MG63 (cell line): ENCODE results near the gene HTD2. TPM values are rescaled to one million over a fixed set of nuclear protein-coding genes. Genes with fewer than 3 reads are reported as not detected.
"Not testable (repeated sequence)": the region's sequence is repeated elsewhere in the genome, so short reads cannot be mapped to it uniquely, and the experiment has no call there.

Experiments
- DNase-seq: peaks from one replicate; pipeline ENCODE4 v3.0.0-alpha.2; 2020
- H3K27me3 ChIP-seq: fragments of 250-450 bp; sonication (Bioruptor Pico); 2 replicates; pipeline ENCODE4 v1.5.1; 2020; ENCODE audit warnings: mild to moderate bottlenecking, moderate library complexity
- H3K36me3 ChIP-seq: fragments of 250-450 bp; sonication (Bioruptor Pico); 2 replicates; pipeline ENCODE4 v1.5.1; 2020; ENCODE audit warnings: mild to moderate bottlenecking, moderate library complexity
- H3K4me3 ChIP-seq: fragments of 250-450 bp; sonication (Bioruptor Pico); 2 replicates; pipeline ENCODE4 v1.5.1; 2020; ENCODE audit warnings: mild to moderate bottlenecking, moderate library complexity
- H3K9me3 ChIP-seq: fragments of 250-450 bp; sonication (Bioruptor Pico); 2 replicates; pipeline ENCODE4 v1.5.1; 2020; ENCODE audit warnings: mild to moderate bottlenecking, moderate library complexity
- total RNA-seq: library from RNA; depleted of rRNA; stranded (reverse); fragments of >200 nt; shearing (Covaris generic); gene quantifications from 2 replicates; pipeline ENCODE4 v1.2.3, GENCODE V29; 2014; ENCODE audit warnings: low replicate concordance

Gene HTD2
- total RNA-seq, 1 experiment from 2014 or later, result 3.6 TPM

GRCh38 chr3:58339146-58339545, 32.8 kb downstream of the HTD2 start:
- not testable (repeated sequence) for H3K4me3 ChIP-seq, H3K27me3 ChIP-seq, H3K9me3 ChIP-seq, DNase-seq, H3K36me3 ChIP-seq

DNA sequence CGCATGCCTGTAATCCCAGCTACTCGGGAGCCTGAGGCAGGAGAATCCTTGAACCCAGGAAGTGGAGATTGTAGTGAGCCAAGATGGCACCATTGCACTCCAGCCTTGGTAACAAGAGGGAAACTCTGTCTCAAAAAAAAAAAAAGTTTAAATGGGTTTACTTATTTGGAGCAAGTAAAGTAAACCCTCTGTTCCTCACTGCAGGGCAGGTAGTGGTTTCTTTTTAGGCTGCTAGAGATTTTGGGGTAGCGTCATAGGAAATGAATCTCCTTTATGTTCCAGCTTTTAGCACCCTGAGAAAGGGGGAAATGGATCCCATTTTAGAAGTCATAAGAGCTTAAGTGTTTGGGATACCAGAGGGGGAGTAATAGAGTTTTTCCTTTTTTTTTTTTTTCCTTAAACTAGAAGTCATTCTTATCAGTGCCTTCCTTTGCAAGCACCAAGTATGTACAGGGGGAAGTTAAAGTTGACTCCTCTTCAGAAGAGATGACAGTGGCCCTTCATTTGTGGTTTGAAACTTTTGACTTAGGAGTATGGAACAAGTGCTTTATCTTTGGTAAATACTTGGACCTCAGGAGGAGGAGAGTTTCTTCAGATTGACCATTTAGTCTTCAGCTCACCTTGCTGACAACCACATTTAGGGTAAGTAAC, 34.4 kb downstream of the HTD2 start:
- Histone ChIP-seq H3K9me3 (no peaks in the 10 kb centered on the region), H3K4me3 (no peak overlapping the region), H3K36me3 (no peaks in the 10 kb centered on the region; the same call in 1 of the 2 replicates), H3K27me3 (no peaks in the 10 kb centered on the region)
- no peak for DNase-seq

DNA sequence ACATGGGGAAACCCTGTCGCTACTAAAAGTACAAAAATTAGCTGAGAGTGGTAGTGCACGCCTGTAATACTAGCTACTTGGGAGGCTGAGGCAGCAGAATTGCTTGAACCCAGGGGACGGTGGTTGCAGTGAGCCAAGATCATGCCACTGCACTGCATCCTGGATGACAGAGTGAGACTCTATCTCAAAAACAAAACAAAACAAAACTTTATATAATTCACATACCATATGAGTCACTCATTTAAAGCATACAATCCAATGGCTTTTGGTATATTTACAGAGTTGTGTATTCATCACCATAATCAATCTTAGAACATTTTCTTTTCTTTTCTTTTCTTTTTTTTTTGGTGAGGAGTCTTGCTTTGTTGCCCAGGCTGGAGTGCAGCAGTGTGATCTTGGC, 35.1 kb downstream of the HTD2 start:
- H3K9me3 ChIP-seq, result no peaks in the 10 kb centered on the region
- no peaks in the 10 kb centered on the region for H3K27me3 ChIP-seq
- H3K4me3 ChIP-seq, result no peak overlapping the region
- peak; percentile 13 for DNase-seq
- H3K36me3 ChIP-seq, result no peaks in the 10 kb centered on the region; the same call in 1 of the 2 replicates

DNA sequence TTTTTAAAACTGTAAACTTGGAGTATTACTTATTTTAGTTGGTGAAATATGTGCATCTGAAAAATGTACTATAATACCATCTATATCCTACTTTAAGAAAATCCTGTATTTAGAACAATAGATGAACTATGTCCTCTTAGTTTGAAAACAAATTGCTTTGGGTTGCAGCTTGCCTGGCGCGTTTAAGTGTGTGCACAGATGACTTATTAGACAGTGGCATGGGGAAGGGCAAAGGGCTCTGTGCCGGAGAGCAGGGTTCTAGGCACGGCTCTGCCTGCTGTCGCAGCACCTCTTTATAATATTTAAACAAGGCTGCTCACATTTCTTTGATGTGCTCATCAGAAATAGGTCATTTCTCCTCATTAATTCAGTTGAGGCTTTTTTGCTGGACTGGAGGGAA, 36.4 kb downstream of the HTD2 start:
- no peaks in the 10 kb centered on the region for H3K36me3 ChIP-seq
- no peak for DNase-seq

DNA sequence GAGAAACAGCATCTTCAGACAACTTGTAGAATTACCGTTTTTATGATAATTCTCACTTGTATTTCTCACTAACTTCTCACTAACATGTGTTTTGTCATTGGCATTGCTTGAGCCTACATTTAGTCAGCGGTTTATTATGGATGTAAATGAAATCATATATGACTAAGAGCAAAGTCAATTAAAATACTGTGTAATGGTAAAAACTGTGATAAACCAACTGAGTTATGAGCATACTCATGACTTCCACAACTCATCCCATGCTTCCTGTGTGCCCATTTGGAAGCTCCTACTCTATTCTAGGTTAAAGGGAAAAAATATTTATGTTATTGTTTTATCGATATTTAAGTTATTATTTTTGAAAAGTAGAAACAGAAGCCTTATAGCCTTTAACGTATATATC, 39.1 kb downstream of the HTD2 start:
- no peaks in the 10 kb centered on the region for H3K9me3 ChIP-seq
- no peaks in the 10 kb centered on the region for H3K36me3 ChIP-seq
- H3K27me3 ChIP-seq, result no peaks in the 10 kb centered on the region
- H3K4me3 ChIP-seq, result no peak overlapping the region
- no peak for DNase-seq

More for the DNA sequence above, 36.4 kb downstream of the HTD2 start:
- Histone ChIP-seq H3K9me3 (no peaks in the 10 kb centered on the region), H3K4me3 (no peak overlapping the region), H3K27me3 (no peaks in the 10 kb centered on the region)

GRCh38 chr3:58346368-58346767, 40.0 kb downstream of the HTD2 start:
- Histone ChIP-seq H3K27me3 (no peaks in the 10 kb centered on the region), H3K36me3 (no peaks in the 10 kb centered on the region)
- no peak for DNase-seq

GRCh38 chr3:58347984-58348383, 41.7 kb downstream of the HTD2 start:
- no peaks in the 10 kb centered on the region for H3K27me3 ChIP-seq
- H3K36me3 ChIP-seq, result no peaks in the 10 kb centered on the region
- no peaks in the 10 kb centered on the region for H3K9me3 ChIP-seq
- no peak overlapping the region for H3K4me3 ChIP-seq
- DNase-seq, result no peak

More at GRCh38 chr3:58346368-58346767, 40.0 kb downstream of the HTD2 start:
- Histone ChIP-seq H3K9me3 (no peaks in the 10 kb centered on the region), H3K4me3 (no peak overlapping the region)

DNA sequence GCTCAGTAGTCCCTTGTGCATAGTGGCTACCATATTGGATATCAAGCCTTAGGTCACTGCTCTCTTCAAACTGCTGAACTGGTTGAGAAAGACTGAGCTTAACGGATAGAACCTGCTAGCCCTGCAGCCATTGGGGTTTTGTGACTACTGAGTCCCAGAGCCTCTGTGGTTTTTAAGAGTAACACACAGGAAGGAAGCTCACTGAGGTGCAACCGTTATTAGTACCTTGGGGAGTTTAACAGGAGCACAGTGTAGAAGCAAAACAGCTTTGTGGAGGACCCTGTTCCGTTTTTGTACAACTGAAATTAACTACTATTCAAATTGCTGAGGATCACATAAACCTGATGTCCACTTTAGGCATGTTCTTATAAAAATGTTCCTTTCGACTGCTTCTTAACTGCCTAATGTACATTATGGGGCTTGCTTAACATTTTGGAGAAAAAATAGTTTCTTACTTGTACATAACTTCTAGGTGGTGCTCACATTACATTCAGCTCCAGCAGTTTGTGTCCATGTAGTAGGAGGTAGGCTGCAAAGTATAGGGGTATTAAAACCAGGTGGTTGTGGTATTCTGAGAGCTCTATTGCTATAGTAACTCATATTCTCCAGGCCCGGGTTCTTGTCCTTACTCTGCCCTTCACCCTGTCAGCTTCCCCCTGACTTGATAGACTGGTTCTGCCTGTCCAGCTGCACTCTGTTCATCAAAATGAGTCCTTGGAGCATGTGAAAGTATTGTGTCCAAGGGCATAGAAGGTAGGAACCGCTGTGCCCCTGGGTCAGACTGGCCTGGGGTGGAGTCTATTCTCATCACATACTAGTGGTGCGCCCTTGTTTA, 43.7 kb downstream of the HTD2 start:
- H3K9me3 ChIP-seq, result no peaks in the 10 kb centered on the region
- DNase-seq, result no peak
- no peak overlapping the region for H3K4me3 ChIP-seq
- no peaks in the 10 kb centered on the region for H3K36me3 ChIP-seq
- no peaks in the 10 kb centered on the region for H3K27me3 ChIP-seq

- Histone ChIP-seq H3K9me3 (no peaks in the 10 kb centered on the region), H3K36me3 (no peaks in the 10 kb centered on the region)
- DNase-seq, result no peak
Observed at GRCh38 chr3:58350627-58351013, 44.3 kb downstream of the HTD2 start.

DNA sequence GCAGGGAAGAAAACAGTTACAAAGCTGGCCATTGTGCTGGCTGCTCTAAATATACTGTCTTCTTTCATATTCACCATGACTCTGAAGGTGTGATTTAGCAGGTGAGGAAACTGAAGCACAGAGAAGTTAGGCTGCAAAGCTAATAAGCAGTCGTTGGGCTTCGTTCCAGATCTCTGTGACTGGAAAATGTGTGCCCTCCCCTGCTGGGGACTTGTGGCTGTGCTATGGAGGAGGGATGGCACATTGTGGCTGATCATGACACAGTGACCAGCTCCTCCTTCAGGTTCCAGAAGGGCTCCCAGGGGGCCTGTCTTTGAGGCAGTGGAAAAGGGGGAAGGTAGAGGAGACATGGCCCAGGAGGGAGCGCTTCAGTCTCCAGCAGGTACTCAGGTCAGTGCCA, 45.6 kb downstream of the HTD2 start:
- H3K4me3 ChIP-seq, result no peak overlapping the region
- H3K36me3 ChIP-seq, result no peaks in the 10 kb centered on the region
- DNase-seq, result no peak
- no peaks in the 10 kb centered on the region for H3K9me3 ChIP-seq
- no peaks in the 10 kb centered on the region for H3K27me3 ChIP-seq

More at GRCh38 chr3:58350627-58351013, 44.3 kb downstream of the HTD2 start:
- H3K27me3 ChIP-seq, result no peaks in the 10 kb centered on the region
- H3K4me3 ChIP-seq, result no peak overlapping the region

DNA sequence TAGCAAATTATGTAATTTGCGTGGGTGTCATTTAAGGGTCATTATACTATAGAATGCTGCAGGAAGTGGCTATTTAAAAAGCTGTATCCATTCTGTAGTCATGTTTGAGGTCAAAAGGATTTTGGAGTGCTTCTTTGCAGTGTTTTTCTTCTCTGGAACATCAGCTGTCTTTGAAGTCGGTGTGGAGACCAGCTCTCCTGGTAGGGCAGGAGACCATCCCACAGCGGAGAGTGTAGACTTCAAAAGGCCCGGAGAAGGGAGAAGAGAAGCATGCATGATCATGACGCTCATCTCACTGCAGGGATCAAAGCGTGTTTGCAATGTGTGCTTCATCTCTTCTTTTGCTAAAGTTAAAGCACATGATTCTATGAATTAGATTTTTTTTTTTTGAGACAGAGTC, 46.3 kb downstream of the HTD2 start:
- Histone ChIP-seq H3K4me3 (no peak overlapping the region), H3K27me3 (no peaks in the 10 kb centered on the region), H3K36me3 (no peaks in the 10 kb centered on the region), H3K9me3 (no peaks in the 10 kb centered on the region)
- DNase-seq, result no peak

- no peak for DNase-seq
- Histone ChIP-seq H3K9me3 (no peaks in the 10 kb centered on the region), H3K27me3 (no peaks in the 10 kb centered on the region), H3K4me3 (no peak overlapping the region), H3K36me3 (no peaks in the 10 kb centered on the region)
Observed at GRCh38 chr3:58353722-58354553, 47.6 kb downstream of the HTD2 start.

GRCh38 chr3:58355179-58355578, 48.9 kb downstream of the HTD2 start:
- no peaks in the 10 kb centered on the region for H3K36me3 ChIP-seq
- H3K9me3 ChIP-seq, result no peaks in the 10 kb centered on the region
- H3K27me3 ChIP-seq, result no peaks in the 10 kb centered on the region
- no peak overlapping the region for H3K4me3 ChIP-seq
- DNase-seq, result no peak

DNA sequence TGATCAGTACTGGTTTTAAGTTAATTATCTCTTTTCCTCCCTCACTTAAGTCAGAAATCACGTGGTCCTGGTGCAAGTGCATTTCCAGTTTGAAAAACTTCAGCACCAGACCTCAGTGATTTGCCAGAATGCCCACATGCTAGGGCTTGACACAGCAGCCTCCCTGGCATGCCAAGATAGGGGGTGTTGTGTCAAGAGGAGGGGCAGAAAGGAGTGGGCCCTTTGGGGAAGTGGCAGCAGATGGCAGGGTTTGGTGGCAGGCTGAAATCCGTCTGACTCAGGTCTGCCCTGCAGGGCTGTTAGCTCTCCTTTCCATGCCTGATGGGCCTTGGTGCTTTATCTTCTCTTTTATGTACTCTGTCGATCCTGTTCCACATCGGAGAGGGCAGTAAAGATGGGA, 49.7 kb downstream of the HTD2 start:
- Histone ChIP-seq H3K4me3 (no peak overlapping the region), H3K36me3 (no peaks in the 10 kb centered on the region), H3K27me3 (no peaks in the 10 kb centered on the region), H3K9me3 (no peaks in the 10 kb centered on the region)
- no peak for DNase-seq

GRCh38 chr3:58357402-58357801, 51.1 kb downstream of the HTD2 start:
- H3K36me3 ChIP-seq, result no peaks in the 10 kb centered on the region
- DNase-seq, result no peak
- H3K4me3 ChIP-seq, result no peak overlapping the region
- H3K27me3 ChIP-seq, result no peaks in the 10 kb centered on the region
- no peaks in the 10 kb centered on the region for H3K9me3 ChIP-seq

DNA sequence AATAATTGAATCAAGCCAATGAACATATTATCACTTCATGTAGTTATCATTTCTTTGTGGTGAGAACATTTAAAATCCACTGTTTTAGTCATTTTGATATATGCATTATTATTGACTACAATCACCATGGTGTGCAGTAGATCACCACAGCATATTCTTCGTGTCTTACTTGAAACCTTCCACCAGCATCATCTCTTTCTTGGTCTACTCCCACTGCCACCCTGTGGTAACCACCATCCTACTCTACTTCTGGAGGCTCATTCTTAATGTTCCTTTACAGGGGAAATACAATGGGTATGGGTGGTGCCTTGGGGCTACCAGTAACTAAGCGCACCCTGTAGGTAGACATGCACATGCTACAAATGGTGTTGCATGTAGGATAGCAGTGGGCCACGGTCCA, 51.8 kb downstream of the HTD2 start:
- no peaks in the 10 kb centered on the region for H3K9me3 ChIP-seq
- no peak overlapping the region for H3K4me3 ChIP-seq
- DNase-seq, result no peak
- H3K36me3 ChIP-seq, result no peaks in the 10 kb centered on the region
- H3K27me3 ChIP-seq, result no peaks in the 10 kb centered on the region

DNA sequence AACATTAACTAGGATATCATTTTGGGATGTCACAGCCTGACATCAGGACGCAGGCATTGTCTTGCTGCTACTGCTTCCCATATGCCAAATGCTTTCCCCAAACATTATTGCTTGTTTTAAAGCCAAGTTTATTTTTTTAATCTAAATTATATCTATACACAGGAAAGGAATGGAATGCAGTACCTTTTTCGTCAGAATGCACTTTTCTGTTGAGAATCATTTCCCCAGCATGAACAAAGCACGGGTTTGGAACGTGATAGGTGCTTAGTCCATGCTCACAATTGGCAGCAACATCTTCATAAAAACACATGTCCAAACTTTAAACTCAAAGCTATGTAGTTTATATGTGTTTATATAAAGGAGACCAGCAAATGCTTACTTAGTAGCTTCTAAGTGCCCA, 52.5 kb downstream of the HTD2 start:
- Histone ChIP-seq H3K4me3 (no peak overlapping the region), H3K9me3 (no peaks in the 10 kb centered on the region), H3K27me3 (no peaks in the 10 kb centered on the region), H3K36me3 (no peaks in the 10 kb centered on the region)
- no peak for DNase-seq
